Measurements from ENCODE around the gene VAV3.

- TF ChIP-seq, protein P1, sequence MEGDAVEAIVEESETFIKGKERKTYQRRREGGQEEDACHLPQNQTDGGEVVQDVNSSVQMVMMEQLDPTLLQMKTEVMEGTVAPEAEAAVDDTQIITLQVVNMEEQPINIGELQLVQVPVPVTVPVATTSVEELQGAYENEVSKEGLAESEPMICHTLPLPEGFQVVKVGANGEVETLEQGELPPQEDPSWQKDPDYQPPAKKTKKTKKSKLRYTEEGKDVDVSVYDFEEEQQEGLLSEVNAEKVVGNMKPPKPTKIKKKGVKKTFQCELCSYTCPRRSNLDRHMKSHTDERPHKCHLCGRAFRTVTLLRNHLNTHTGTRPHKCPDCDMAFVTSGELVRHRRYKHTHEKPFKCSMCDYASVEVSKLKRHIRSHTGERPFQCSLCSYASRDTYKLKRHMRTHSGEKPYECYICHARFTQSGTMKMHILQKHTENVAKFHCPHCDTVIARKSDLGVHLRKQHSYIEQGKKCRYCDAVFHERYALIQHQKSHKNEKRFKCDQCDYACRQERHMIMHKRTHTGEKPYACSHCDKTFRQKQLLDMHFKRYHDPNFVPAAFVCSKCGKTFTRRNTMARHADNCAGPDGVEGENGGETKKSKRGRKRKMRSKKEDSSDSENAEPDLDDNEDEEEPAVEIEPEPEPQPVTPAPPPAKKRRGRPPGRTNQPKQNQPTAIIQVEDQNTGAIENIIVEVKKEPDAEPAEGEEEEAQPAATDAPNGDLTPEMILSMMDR (IDR thresholded peaks at IDR 0.05), result no peak
- TF ChIP-seq POLR2A (IDR thresholded peaks at IDR 0.05; ENCODE audit: low read depth), result no peak
- TF ChIP-seq POLR2AphosphoS5 (IDR thresholded peaks at IDR 0.05), result no peak
- no peak for TF ChIP-seq EP300 (IDR thresholded peaks at IDR 0.05)
Observed at GRCh38 chr1:107871687-107872395, 93.1 kb downstream of the VAV3 start.
